Motor neuron (in vitro differentiated cells): ENCODE results near the gene RNF152. TPM values are rescaled to one million over a fixed set of nuclear protein-coding genes. Genes with fewer than 3 reads are reported as not detected.

ENCODE experiments used
- ATAC-seq, 8 experiments: fragments of 200-7000 bp; cut with Tn5 transposase; replicated peaks in 6 of 8; 2 replicates each; pipeline ENCODE4 v1.8.0; 2021; ENCODE audit warnings: mild to moderate bottlenecking in 8 of 8, moderate library complexity in 8 of 8
- H3K27ac ChIP-seq, 2 donors: fragments of 250-450 bp; sonication (Bioruptor Pico); 2 replicates each; pipeline ENCODE4 v1.9.0; 2021; ENCODE audit warnings: antibody characterized with exemption in 2 of 2, mild to moderate bottlenecking in 2 of 2, moderate library complexity in 1 of 2
- H3K4me1 ChIP-seq, 2 donors: fragments of 250-450 bp; sonication (Bioruptor Pico); replicated peaks in 1 of 2; 2 replicates each; pipeline ENCODE4 v1.6.1; 2021; ENCODE audit warnings: antibody characterized with exemption in 2 of 2, mild to moderate bottlenecking in 2 of 2, moderate library complexity in 1 of 2
- H3K4me3 ChIP-seq, 5 donors: fragments of 250-450 bp; sonication (Bioruptor Pico); 2 replicates each; pipeline ENCODE4 v1.9.0; 2021; ENCODE audit warnings: antibody characterized with exemption in 5 of 5, mild to moderate bottlenecking in 5 of 5, moderate library complexity in 4 of 5
- WGBS, 10 experiments: fragments of 450-650 bp; shearing (Covaris generic); methylation state at CpG; one replicate each; pipeline ENCODE4 v1.0.0; 2022; 5-methylcytosine and 5-hydroxymethylcytosine counted together
- in situ Hi-C, 9 experiments: fragments of 400-800 bp; cut with MboI; loops; one replicate each; pipeline ENCODE4 v1.15.0; 2021; ENCODE audit warnings: low sequenced_read_pairs in 9 of 9, low pct_unique_long_range_greater_than_20kb in 2 of 9; ENCODE audit not compliant: unreplicated experiment in 9 of 9
- total RNA-seq, 8 experiments: library from RNA; unstranded; fragments of 300-600 nt; gene quantifications; 2 replicates each; pipeline versions ENCODE4 v1.2.3 to v1.2.4, GENCODE V29; 2022

Gene RNF152
- total RNA-seq, 8 experiments from 2014 or later = 1.2 to 41.4 (median 23.3) TPM

- in situ Hi-C loops = loop anchor here in 1 of 9 experiments (25.0 kb wide), 1 partner anchor 225 kb away; no protein-coding TSS in a partner anchor
- WGBS, 10 experiments = 67 to 100% (median 90%) methylated on average over 1 to 3 of the region's 3 CpGs
- Histone ChIP-seq H3K4me3 (no peak overlapping the region), H3K4me1 (peaks cover 0 to 4% of the 10 kb centered on the region in 2 donors), H3K27ac (no peak overlapping the region)
- ATAC-seq = no peak
Observed at GRCh38 chr18:61912476-61912875, 19.7 kb upstream of the RNF152 start.

- Histone ChIP-seq H3K27ac (no peak overlapping the region), H3K4me3 (no peak overlapping the region), H3K4me1 (no peaks in the 10 kb centered on the region)
- no peak for ATAC-seq
- in situ Hi-C loops = loop anchor here in 1 of 9 experiments (25.0 kb wide), 1 partner anchor 227 kb away; no protein-coding TSS in a partner anchor
Observed at GRCh38 chr18:61910101-61910500, 17.3 kb upstream of the RNF152 start.

- in situ Hi-C loops = loop anchor here in 1 of 9 experiments (25.0 kb wide), 1 partner anchor 229 kb away; no protein-coding TSS in a partner anchor
- WGBS, 10 experiments = 44 to 97% (median 78%) methylated on average over 3 to 7 of the region's 7 CpGs; no CpG with 5 or more reads in 1 of the 10 experiments
- no peak for ATAC-seq
- Histone ChIP-seq H3K4me3 (no peak overlapping the region), H3K27ac (no peak overlapping the region), H3K4me1 (no peaks in the 10 kb centered on the region)
Observed at GRCh38 chr18:61908661-61909060, 15.9 kb upstream of the RNF152 start.

- 29 to 100% (median 57%) methylated on average over 1 to 5 of the region's 5 CpGs; no CpG with 5 or more reads in 1 of the 10 experiments for whole genome bisulfite sequencing, 10 experiments
- ATAC-seq = peak in 7 of 8 experiments; percentile 35 to 99 (median 72)
- H3K4me1 ChIP-seq = peaks cover 0 to 6% of the 10 kb centered on the region in 2 donors
- in situ Hi-C loops = loop anchor here in 1 of 9 experiments (25.0 kb wide), 1 partner anchor 236 kb away; no protein-coding TSS in a partner anchor
- H3K27ac ChIP-seq = no peak overlapping the region
- H3K4me3 ChIP-seq = no peak overlapping the region
Observed at GRCh38 chr18:61901323-61901986, 8.6 kb upstream of the RNF152 start.

- 0 to 100% (median 91%) methylated on average over 1 to 9 of the region's 10 CpGs; no CpG with 5 or more reads in 1 of the 10 experiments for WGBS, 10 experiments
- no peak overlapping the region for H3K4me3 ChIP-seq
- H3K27ac ChIP-seq = no peak overlapping the region
- ATAC-seq = no peak
- in situ Hi-C loops = loop anchor here in 1 of 9 experiments (25.0 kb wide), 1 partner anchor 237 kb away; no protein-coding TSS in a partner anchor
- H3K4me1 ChIP-seq = peaks cover 0 to 6% of the 10 kb centered on the region in 2 donors
Observed at GRCh38 chr18:61900504-61901281, 7.9 kb upstream of the RNF152 start.

- no peak overlapping the region for H3K4me3 ChIP-seq
- no peak for ATAC-seq
- peaks cover 0 to 6% of the 10 kb centered on the region in 2 donors for H3K4me1 ChIP-seq
- no peak overlapping the region for H3K27ac ChIP-seq
- WGBS, 10 experiments = 25 to 94% (median 62%) methylated on average over 2 to 5 of the region's 5 CpGs; no CpG with 5 or more reads in 3 of the 10 experiments
- in situ Hi-C loops = loop anchor here in 4 of 9 experiments (25.0 kb wide), 4 partner anchors 111 to 311 kb away; no protein-coding TSS in a partner anchor
Observed at GRCh38 chr18:61898640-61899101, 5.9 kb upstream of the RNF152 start.

- Histone ChIP-seq H3K27ac (no peak overlapping the region), H3K4me1 (peaks cover 0 to 9% of the 10 kb centered on the region in 2 donors), H3K4me3 (no peak overlapping the region)
- ATAC-seq = peak in 1 of 8 experiments; percentile 21
- in situ Hi-C loops = loop anchor here in 4 of 9 experiments (25.0 kb wide), 4 partner anchors 109 to 309 kb away; no protein-coding TSS in a partner anchor
- 11 to 68% (median 46%) methylated on average over 1 to 5 of the region's 5 CpGs; no CpG with 5 or more reads in 2 of the 10 experiments for WGBS, 10 experiments
Observed at GRCh38 chr18:61896757-61897156, 4.0 kb upstream of the RNF152 start.

GRCh38 chr18:61896118-61896517, 3.3 kb upstream of the RNF152 start:
- WGBS, 10 experiments = 60 to 100% (median 90%) methylated on average over 1 of the region's 1 CpG; no CpG with 5 or more reads in 6 of the 10 experiments
- in situ Hi-C loops = loop anchor here in 4 of 9 experiments (25.0 kb wide), 4 partner anchors 109 to 309 kb away; no protein-coding TSS in a partner anchor
- ATAC-seq = no peak
- H3K27ac ChIP-seq = no peak overlapping the region
- H3K4me3 ChIP-seq = no peak overlapping the region
- H3K4me1 ChIP-seq = peaks cover 5 to 10% of the 10 kb centered on the region in 2 donors

GRCh38 chr18:61894751-61895524, 2.1 kb upstream of the RNF152 start:
- Histone ChIP-seq H3K4me3 (peak overlapping the region; percentile 57 to 87 (median 79)), H3K27ac (no peak overlapping the region), H3K4me1 (peaks cover 8 to 10% of the 10 kb centered on the region in 2 donors)
- in situ Hi-C loops = loop anchor here in 4 of 9 experiments (25.0 kb wide), 4 partner anchors 108 to 308 kb away; no protein-coding TSS in a partner anchor
- 13 to 92% (median 57%) methylated on average over 4 to 16 of the region's 28 CpGs for WGBS, 10 experiments
- no peak for ATAC-seq

- Histone ChIP-seq H3K27ac (peak overlapping the region; percentile 77 to 86), H3K4me3 (peak overlapping the region; percentile 57 to 87 (median 79)), H3K4me1 (peaks cover 8 to 10% of the 10 kb centered on the region in 2 donors)
- peak; percentile 62 to 80 (median 70) for ATAC-seq
- 0 to 1% methylated on average over 7 to 24 of the region's 95 CpGs; no CpG with 5 or more reads in 8 of the 10 experiments for WGBS, 10 experiments
- in situ Hi-C loops = loop anchor here in 4 of 9 experiments (25.0 kb wide), 4 partner anchors 107 to 307 kb away; no protein-coding TSS in a partner anchor
Observed at GRCh38 chr18:61893971-61894750, 1.4 kb upstream of the RNF152 start.

- WGBS, 10 experiments = 0% methylated on average over 1 to 4 of the region's 65 CpGs; no CpG with 5 or more reads in 6 of the 10 experiments
- peak overlapping the region; percentile 77 to 86 for H3K27ac ChIP-seq
- H3K4me3 ChIP-seq = peak overlapping the region; percentile 57 to 87 (median 79)
- in situ Hi-C loops = loop anchor here in 4 of 9 experiments (25.0 kb wide), 4 partner anchors 106 to 306 kb away; no protein-coding TSS in a partner anchor
- peak; percentile 7 to 65 (median 58) for ATAC-seq
- H3K4me1 ChIP-seq = peaks cover 8 to 10% of the 10 kb centered on the region in 2 donors
Observed at GRCh38 chr18:61893309-61893970, 633 bp upstream of the RNF152 start.
